Kidney capillary endothelial cell (primary cell): Measurements from ENCODE around the gene IQCH.
"Not testable (repeated sequence)": the region's sequence is repeated elsewhere in the genome, so short reads cannot be mapped to it uniquely, and the experiment has no call there.

Source experiments
- DNase-seq: peaks from one replicate; pipeline ENCODE4 v3.0.0-alpha.2; 2018; ENCODE audit warnings: low spot score

The IQCH gene

DNA sequence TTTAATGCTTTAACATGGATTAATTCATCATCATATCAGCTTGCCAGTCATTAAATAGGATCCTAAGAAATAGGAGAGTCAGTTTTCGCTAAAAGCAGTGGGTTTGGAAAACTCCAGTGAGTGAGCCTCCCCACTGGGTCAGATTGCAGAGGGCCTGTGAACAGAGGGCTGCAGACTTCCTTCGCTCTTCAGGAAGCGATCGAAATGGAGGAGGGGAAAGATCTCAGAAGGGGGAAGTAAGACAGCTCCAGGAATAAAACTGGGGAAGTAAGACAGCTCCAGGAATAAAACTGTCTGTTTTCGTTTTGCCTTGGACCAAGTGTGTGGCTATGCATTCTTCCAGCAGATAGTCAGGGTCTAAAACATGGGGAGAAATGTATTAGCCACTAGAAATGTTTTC, 141.5 kb downstream of the IQCH start:
- no peak for DNase-seq

DNA sequence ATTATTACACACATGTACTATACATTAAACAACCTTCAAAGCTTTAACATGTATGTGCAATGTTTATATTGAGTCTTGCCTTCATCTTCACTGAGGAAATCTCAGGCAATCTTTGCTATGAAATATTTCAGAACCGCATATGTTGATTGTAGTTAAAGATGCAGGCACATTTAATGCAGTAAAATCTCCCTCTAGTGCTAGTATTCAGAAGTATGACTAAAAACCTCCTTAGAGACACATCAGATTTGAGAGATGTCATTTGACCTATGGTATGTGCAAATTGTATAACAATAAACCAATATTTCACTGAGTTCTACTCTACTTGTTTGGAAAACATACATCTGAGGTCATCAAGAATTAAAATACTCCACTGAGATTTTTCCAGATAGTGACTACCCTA, 142.6 kb downstream of the IQCH start:
- no peak for DNase-seq

DNA sequence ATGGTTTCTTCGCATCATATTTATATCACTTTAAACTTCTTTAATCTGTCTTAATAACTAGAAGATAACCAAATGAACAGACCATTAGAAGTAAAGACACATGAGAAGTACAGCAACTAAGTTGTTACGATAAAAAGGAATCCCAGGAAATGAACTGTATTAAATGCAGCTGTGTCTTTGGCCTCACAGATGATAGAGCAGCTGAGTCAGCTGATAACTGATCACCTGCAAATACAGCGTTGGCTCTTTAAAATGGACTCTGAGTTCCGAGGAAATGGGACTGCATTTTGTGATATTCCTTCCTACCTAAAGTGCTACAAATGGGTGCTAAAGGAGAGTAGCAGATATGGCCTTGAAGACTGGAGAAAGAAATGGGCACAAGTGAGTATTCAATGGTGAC, 145.3 kb downstream of the IQCH start:
- DNase-seq, result no peak

DNA sequence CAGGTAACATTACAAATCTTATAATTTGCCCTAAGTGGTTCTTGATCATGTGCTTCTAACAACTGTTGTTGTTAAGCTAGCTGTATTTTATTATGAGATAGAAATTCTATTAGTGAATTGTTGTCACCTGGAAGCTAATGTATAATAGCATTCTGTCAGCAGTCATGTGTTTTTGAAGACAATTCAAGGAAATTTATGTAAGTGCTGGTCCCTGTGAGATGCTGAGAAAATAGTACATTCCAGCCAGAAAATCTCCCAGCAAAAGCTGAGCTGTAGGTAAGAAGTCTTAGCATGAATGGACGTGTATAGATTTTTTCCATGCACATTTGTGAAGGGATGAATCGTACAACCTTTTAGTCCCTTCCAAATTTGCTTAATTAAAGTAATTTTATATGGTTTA, 146.3 kb downstream of the IQCH start:
- no peak for DNase-seq

DNA sequence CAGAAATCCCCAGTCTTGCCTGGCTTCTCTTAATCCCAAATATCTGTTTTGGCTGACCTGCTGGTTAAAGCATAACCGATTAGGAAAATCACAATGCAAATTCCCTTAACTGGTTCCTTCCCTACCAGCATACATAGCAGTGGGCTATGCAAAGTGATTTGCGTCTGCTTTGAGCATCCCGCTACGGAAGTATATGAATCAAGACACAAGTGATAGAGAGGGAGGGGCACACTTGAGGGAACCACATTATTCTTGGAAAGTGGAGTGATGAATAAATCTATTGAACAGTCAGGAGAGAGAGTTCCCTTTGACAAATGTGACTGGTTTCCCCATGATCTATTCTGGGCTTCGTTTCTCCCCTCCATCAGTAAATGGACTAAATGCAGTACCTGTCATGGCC, 146.8 kb downstream of the IQCH start:
- no peak for DNase-seq

DNA sequence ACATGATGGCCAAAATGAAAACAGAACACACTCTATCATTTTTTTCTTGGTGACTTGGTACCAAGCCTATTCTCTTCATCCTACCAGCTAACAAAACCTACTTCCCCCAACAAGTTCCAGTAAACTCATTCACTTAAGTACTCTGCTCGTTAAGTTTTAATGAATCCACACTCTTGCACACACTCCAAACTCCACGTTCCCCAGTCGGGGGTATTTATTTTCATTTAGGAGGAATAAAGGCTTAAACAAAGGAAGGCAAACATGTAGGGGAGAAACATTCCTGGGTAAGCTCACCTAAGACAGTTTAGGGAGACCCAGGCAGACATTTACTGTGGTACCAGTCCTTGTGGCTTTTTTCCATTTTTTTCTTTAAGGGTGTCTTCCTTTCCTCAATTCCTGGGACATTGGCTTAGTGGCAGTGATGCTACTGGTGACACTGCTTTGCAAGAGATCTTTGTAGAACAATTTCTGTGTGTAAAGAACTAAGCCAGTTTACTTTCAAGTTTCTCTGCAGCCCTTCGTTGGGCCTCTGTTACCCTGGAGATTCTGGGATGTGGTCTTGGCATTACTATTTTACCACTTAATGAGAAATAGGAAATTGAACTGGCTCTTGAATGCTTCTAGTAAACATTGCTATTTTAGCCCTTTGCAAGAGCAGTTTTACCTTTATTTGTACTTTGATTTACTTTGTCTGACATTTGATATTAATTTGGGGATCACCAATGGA, 149.0 kb downstream of the IQCH start:
- DNase-seq, result no peak

DNA sequence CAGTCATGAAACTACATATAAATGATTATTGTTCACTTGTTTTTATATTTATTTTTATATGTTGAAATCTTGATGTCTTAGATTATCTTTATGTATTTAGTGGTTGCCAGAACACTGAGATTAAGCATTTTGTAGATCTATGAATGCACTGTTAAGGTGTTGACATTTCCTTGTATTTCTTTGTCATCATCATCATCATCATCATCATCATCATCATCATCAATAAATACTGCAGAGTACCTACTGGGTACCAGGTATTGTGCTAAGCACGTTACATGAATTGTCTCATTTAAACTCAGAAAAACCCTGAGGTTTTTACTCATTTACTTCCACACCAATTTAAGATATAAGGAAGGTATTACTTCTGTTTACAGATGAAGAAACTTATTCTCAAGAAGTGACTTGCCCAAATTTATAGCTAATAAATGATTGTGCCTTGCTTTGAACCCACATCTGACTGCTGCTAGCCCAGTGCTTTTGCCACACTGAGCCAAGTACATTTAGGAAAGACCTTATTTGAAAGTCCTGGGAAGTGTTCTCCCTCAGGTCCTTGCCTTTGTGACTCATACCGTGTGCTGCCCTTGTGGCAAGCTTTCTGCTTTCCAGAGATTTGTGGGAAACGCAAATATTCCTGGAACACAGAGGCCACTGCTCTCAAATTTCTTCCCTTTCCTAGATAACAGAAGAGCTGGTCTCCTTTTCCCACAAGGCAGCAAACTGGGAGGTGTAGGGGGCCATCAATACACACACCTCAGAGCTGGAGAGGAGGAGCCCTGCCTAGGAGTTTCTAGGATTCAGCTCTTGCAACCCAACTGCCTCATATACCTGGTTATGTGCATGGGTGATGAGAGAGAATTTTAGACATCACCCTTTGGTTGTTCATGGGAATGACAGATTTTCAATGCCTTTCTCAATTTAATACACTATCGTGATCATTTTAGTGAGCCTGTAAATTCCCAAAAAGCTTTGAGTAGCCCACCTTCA, 150.9 kb downstream of the IQCH start:
- DNase-seq, result no peak

DNA sequence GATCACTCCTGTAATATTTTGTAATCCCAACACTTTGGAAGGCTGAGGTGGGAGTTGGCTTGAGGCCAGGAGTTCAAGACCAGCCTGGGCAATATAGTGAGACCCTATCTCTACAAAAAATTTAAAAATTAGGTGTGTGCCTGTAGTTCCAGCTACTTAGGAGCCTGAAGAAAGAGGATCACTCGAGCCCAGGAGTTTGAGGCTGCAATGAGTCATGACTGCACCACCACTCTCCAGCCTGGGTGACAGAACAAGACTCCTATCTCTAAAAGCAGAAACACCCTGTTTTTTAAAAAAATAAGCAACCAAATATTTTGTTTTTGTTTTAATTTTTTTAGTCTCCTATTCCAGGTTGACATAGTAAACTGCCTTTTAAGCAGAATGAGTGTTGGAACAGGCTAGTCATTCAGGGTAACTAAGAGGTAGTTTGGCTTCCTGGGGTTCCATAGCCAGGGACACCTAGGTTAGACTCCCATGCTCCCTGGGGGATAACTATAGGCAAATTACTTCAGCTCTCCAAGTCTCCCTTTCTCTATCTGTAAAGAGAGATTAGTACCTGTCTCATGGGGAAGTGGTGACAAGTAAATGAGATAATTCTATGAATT, 151.8 kb downstream of the IQCH start:
- no peak for DNase-seq

DNA sequence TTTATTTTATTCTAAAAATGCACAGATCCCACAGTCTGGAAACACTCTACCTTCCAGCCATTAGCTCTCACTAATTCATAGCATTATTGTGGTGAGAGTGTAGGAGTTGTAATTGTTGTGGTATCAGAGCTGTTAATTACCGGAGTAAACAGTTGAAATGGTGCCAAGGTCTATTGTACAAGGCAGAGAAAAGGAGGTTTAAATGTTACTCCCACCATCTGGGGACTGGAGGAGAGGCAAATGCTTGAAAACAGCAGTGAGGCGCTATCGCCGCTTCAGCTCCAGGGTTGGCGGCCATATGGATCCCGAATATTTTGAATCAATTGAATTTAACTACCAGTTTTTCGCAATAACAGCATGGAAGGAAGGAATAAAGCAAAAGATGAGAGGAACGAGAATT, 153.2 kb downstream of the IQCH start:
- DNase-seq, result no peak

DNA sequence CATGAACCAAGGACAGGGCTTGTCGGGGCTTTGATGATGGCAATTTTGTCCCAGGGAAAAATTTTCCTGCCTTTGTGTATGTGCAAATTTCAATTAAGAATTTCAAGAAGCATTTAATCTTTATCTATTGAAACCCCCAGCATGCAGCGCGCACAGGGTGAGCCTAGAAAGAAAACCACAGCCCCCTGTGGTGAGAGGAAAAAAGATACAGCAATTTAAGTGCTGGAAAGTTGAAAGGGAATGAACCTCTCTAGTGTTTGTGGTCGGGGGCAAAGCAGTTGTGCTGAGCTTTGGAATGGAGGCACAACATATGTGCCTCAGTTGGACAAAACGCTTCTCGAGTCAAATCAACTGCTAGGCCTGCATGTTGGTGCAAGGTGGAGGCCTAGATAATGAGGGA, 154.6 kb downstream of the IQCH start:
- no peak for DNase-seq

DNA sequence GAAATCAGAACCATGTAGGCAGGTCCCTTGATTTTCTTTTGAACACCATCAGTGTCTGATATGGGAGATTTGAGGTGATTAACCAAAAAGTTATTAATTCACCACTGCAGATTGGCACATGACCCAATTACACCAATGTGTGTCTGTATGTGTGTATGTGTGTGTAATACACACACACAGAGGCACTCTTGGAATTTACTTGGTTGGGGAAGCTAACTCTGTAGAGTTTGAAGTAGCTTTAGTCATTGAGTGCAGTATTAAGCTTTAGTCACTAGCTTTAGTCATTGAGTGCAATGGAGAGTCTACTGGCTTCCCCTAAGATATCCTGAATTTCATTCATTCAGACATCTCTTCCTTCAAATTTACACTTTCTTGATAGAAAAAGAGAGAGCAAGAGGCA, 156.9 kb downstream of the IQCH start:
- no peak for DNase-seq

DNA sequence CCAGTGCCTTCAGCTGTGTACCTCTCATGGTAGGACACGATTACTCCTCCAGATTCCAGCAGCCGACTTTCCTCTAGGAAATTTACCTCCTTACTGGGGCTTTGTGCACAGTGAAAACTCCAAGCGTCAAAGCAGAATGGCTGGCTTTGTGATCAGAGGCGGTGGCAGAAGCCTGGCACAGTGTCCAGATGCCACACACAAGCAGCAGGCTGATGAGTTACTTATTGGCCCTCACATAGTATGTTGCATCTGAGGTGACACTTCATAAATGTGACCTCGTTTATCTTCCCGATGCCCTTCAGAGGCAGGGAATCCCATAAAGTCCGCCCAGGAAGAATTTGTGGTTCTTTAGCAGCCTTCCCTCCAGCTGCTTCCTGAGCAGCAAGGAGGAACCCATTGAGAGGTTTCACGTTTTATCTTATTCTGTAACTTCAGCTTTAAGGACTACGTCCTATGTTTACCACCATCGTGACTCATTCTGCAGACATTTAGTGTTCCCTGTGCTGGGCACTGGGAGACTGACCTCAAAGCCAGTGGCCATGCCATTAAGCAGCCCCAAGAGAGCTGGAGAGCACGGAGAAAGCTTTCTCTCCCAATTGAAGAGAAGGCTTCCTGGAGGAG, 159.3 kb downstream of the IQCH start:
- DNase-seq, result peak; percentile 35

DNA sequence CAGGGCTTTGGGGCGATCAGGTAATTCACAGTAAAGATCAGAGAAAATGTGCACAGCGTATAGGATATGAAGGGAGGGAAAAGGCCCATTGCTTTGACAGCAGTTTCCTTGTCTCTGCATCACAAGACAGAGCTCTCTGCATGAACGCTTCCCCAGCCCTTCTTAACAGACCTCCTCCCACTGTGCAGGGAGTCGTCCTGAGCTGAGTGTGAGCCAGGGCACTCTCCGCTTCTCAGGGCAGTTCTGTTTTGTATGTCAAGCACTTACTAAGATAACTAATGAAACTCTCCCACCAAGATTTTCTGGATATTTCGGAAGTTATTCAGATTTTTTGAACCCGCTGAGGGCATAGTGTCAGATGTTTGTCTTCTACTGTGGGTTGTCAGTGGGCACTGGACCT, 160.6 kb downstream of the IQCH start:
- DNase-seq, result no peak

DNA sequence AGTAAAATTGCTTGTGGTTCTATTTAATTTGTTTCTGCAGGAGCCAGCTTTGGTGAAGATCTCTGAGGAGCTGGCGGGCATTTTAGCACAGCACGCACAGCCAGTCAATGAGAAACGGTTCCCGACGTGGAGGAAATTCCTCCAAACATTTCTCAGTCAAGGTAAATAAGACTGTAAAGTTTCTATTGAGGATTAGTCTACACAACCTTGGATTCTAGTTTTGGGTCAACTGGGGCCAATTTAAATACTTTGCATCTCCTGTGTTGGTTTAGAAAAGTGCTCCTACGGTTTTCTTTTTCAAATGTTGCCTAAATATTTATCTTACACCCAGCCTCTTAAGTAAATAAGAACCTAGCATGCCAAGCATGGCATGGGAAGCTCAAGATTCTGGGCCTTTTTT, 162.3 kb downstream of the IQCH start:
- DNase-seq, result no peak

DNA sequence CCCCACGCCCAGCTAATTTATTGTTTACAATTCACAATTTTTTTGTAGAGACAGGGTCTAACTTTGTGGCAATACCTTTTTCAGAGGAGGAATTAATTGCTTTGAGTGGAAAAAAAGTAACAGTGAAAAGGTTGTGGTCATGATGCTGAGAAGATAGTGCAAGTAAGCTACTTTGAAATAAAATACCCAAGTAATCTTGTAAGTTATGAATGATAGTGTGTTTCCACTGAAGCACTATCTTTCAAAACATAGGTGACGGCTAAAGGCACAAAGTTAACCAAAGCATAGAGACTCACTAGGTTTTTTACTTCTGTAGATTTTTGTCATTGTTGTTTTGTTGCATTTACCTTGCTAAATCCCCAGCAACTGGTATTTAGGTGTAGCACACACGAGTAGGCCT, 165.1 kb downstream of the IQCH start:
- DNase-seq, result no peak

DNA sequence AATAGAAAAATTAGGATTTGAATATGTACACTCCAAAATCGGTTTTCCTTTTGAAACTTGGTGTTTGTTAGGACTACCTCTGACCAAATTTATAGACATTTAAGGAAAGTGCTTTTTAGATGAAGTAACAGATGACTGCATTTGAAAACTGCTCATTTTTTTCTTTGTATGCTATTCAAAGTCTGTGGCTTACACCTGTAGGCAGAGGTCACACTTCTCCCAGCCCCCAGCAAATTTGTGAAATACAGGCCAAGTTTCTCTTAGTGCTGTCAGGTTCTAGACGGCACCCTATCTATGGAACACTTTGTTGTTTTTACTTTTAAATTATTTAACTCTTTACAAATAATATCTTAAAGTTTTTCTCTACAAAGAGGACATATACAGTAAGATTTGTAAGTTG, 165.6 kb downstream of the IQCH start:
- DNase-seq, result no peak

DNA sequence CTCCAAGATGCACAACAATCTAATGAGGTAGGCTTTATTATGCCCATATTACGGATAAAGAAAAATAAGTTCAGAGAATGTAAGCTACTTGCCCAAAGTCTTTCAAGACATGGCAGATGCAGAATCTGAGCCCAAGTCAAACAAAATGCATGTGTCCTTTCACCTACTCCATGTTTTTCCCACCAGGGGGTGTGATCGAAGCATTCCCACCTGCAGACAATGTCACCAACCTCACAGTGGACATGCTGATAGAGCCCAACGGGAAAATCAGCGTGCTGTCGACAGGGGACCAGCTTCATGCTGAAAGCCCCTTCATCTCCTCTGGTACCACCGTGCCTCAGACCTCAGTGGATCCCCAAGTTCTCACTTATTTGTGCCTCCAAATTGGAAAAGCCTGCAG, 166.5 kb downstream of the IQCH start:
- no peak for DNase-seq

DNA sequence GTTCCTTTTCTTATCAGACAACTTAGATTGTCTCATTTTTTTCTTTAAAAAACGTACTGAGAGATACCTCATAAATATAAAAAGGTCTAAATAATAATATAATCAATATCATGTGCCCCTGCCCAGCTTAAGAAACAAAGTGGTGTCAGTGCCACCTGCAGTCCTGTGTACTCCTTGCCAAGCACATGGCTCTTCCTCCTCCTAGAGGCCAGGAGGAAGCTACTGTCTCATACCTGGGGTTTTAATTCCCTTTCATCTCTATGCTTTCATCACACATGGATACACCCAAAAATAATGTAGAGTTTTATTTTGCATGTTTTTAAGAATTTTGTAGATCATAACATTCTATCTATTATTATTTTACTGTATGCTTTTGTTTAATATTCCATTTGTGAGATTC, 167.7 kb downstream of the IQCH start:
- DNase-seq, result no peak

DNA sequence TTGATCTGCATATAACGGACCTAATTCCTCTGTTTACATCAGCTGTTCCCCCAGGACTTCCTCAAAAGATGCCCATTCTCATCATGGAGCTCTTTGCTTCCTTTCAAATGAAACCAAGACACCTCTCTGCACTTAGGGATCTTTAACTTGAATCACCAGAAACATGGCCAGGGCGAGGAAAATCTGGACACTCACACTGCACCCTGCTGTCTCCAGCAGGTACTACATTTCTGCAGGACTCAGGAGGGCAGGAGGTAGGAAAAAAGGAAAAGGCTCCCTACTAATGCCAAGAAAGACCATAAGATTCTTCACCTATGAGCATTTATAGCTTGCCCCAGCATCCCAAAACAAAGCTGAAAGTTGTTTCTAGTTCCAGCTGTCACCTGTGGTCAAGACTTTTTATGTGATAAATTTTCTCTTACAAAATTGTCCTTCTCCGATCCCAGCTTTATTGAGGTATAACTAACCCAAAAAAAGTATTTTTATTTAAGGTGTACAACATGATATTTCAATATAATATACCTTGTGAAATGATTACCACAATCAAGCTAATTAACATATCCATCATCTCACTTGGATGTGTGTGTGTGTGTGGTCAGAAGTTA, 179.0 kb downstream of the IQCH start:
- peak; percentile 40 for DNase-seq

DNA sequence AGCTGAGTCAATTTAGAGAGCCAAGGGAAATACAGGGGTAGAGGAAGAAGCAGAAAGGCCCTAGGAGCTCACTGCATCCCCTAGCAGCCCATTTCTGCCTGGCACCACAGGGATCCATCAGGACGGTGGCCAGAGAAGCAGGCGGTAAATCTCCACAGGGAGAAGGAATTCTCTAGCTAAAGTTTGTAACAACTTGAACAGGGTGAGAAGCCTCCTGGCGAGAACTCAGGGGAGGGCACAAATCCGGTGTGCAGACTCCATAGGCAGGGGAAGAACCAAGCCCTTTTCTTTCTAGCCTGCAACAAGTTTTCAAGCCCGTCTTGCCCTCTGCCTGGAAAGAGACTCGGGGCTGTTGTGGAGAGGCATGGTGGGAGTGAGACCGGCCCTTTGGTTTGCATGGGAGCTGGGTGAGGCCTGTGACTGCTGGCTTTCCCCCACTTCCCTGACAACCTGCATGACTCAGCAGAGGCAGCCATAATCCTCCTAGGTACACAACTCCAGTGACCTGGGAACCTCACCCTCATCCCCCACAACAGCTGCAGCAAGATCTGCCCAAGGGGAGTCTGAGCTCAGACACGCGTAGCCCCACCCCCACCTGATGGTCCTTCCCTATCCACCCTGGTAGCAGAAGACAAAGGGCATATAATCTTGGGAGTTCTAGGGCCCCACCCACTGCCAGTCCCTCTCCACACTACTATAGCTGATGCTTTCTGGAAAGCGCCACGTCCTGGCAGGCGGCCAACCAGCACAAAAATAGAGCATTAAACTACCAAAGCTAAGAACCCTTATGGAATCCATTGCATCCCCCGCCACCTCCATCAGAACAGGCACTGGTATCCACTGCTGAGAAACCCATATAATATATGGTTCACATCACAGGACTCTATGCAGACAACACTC, 182.0 kb downstream of the IQCH start:
- DNase-seq, result not testable (repeated sequence)

DNA sequence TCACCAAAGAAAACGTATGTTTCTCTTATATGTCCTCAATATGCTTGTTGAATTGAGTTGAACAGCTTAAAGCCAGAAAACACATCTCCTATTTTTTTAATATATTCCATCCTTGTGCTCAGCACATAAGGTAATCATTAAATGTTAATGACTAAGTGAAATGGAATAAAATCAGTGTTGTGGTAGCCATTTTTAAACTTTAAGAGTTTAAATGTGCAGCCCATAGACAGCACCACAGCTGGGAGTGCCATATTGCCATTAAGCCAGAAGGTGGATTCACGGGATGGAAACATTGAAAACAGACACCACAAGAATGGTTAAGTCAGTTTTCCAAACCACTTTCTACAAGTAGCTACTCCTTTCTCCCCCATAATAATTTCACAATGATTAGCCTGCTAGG, 189.5 kb downstream of the IQCH start:
- no peak for DNase-seq
